Measurements from ENCODE around the gene AOPEP. TPM values are rescaled to one million over a fixed set of nuclear protein-coding genes. Genes with fewer than 3 reads are reported as not detected.

The AOPEP gene
- total RNA-seq, 4 donors from 2014 or later: 252 to 375 (median 312) TPM

GRCh38 chr9:94931740-94932139 is 205.2 kb downstream of the AOPEP start:
- WGBS, 2 donors (ENCODE audit: low coverage in 1 of 2): 89 to 100% methylated on average over 1 to 4 of the region's 5 CpGs
- no peaks in the 10 kb centered on the region for H3K36me3 ChIP-seq
- TF ChIP-seq POLR2A (IDR thresholded peaks at IDR 0.05) (no peak), POLR2AphosphoS5 (IDR thresholded peaks at IDR 0.05) (no peak), EP300 (IDR thresholded peaks at IDR 0.05) (no peak)
- TF ChIP-seq, protein P1, sequence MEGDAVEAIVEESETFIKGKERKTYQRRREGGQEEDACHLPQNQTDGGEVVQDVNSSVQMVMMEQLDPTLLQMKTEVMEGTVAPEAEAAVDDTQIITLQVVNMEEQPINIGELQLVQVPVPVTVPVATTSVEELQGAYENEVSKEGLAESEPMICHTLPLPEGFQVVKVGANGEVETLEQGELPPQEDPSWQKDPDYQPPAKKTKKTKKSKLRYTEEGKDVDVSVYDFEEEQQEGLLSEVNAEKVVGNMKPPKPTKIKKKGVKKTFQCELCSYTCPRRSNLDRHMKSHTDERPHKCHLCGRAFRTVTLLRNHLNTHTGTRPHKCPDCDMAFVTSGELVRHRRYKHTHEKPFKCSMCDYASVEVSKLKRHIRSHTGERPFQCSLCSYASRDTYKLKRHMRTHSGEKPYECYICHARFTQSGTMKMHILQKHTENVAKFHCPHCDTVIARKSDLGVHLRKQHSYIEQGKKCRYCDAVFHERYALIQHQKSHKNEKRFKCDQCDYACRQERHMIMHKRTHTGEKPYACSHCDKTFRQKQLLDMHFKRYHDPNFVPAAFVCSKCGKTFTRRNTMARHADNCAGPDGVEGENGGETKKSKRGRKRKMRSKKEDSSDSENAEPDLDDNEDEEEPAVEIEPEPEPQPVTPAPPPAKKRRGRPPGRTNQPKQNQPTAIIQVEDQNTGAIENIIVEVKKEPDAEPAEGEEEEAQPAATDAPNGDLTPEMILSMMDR (IDR thresholded peaks at IDR 0.05): no peak
- H3K27me3 ChIP-seq: no peaks in the 10 kb centered on the region
- no peaks in the 10 kb centered on the region for H3K9me3 ChIP-seq
- H3K4me3 ChIP-seq: no peak overlapping the region
- no peak overlapping the region for H3K27ac ChIP-seq
- H3K4me1 ChIP-seq: peaks cover 0 to 11% (median 3%) of the 10 kb centered on the region in 3 donors
- no peak for ATAC-seq

- Histone ChIP-seq H3K27me3 (no peaks in the 10 kb centered on the region), H3K4me3 (no peak overlapping the region), H3K27ac (no peak overlapping the region), H3K4me1 (peaks cover 0 to 23% (median 11%) of the 10 kb centered on the region in 3 donors), H3K9me3 (no peaks in the 10 kb centered on the region), H3K36me3 (no peaks in the 10 kb centered on the region)
- WGBS, 2 donors (ENCODE audit: low coverage in 1 of 2): 88 to 90% methylated on average over 4 to 9 of the region's 12 CpGs
- TF ChIP-seq POLR2AphosphoS5 (IDR thresholded peaks at IDR 0.05) (no peak), EP300 (IDR thresholded peaks at IDR 0.05) (no peak), POLR2A (IDR thresholded peaks at IDR 0.05) (no peak)
- TF ChIP-seq, protein P1 (IDR thresholded peaks at IDR 0.05): no peak
- ATAC-seq: no peak
Measured at GRCh38 chr9:94932652-94933510, 206.4 kb downstream of the AOPEP start.

DNA sequence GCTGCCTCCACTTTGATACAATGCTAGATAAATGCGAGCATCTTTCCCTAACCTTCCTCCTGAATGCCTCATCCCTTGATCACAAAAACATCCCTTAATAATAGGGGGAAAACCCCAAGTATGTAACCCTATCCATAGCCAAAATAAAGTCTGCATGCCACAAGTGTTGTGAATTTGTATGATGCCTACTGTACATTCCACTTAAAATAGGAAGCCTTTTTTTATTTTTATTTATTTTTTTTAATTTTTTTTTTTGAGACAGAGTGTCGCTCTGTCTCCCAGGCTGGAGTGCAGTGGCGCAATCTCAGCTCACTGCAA is 207.0 kb downstream of the AOPEP start:
- H3K27ac ChIP-seq: no peak overlapping the region
- H3K9me3 ChIP-seq: no peaks in the 10 kb centered on the region
- H3K4me3 ChIP-seq: no peak overlapping the region
- H3K4me1 ChIP-seq: peaks cover 0 to 25% (median 11%) of the 10 kb centered on the region in 3 donors
- H3K36me3 ChIP-seq: no peaks in the 10 kb centered on the region
- TF ChIP-seq POLR2A (IDR thresholded peaks at IDR 0.05): no peak
- TF ChIP-seq EP300 (IDR thresholded peaks at IDR 0.05): no peak
- no peak for TF ChIP-seq POLR2AphosphoS5 (IDR thresholded peaks at IDR 0.05)
- TF ChIP-seq, protein P1 (IDR thresholded peaks at IDR 0.05): no peak
- ATAC-seq: no peak
- H3K27me3 ChIP-seq: no peaks in the 10 kb centered on the region
- WGBS, 2 donors (ENCODE audit: low coverage in 1 of 2): 88 to 100% methylated on average over 1 of the region's 3 CpGs

GRCh38 chr9:94934816-94935328 is 208.4 kb downstream of the AOPEP start:
- TF ChIP-seq POLR2AphosphoS5 (IDR thresholded peaks at IDR 0.05) (no peak), EP300 (IDR thresholded peaks at IDR 0.05) (no peak), POLR2A (IDR thresholded peaks at IDR 0.05) (no peak)
- TF ChIP-seq, protein P1 (IDR thresholded peaks at IDR 0.05): no peak
- no peak for ATAC-seq
- Histone ChIP-seq H3K4me1 (peaks cover 0 to 19% (median 8%) of the 10 kb centered on the region in 3 donors), H3K4me3 (no peak overlapping the region), H3K9me3 (no peaks in the 10 kb centered on the region), H3K27me3 (no peaks in the 10 kb centered on the region), H3K36me3 (no peaks in the 10 kb centered on the region), H3K27ac (no peak overlapping the region)
- 94 to 100% methylated on average over 3 to 5 of the region's 9 CpGs for WGBS, 2 donors (ENCODE audit: low coverage in 1 of 2)

- no peaks in the 10 kb centered on the region for H3K27me3 ChIP-seq
- TF ChIP-seq, protein P1 (IDR thresholded peaks at IDR 0.05): no peak
- TF ChIP-seq POLR2AphosphoS5 (IDR thresholded peaks at IDR 0.05) (no peak), POLR2A (IDR thresholded peaks at IDR 0.05) (no peak), EP300 (IDR thresholded peaks at IDR 0.05) (no peak)
- no peak overlapping the region for H3K4me3 ChIP-seq
- 82 to 96% methylated on average over 2 to 4 of the region's 6 CpGs for WGBS, 2 donors (ENCODE audit: low coverage in 1 of 2)
- peaks cover 0 to 21% (median 8%) of the 10 kb centered on the region in 3 donors for H3K4me1 ChIP-seq
- no peak for ATAC-seq
- no peak overlapping the region for H3K27ac ChIP-seq
- no peaks in the 10 kb centered on the region for H3K36me3 ChIP-seq
- no peaks in the 10 kb centered on the region for H3K9me3 ChIP-seq
Measured at GRCh38 chr9:94935396-94935795, 208.9 kb downstream of the AOPEP start.

All from gastroesophageal sphincter (tissue), 4 donors.